A549 (cell line): ENCODE results near the gene IGSF5. TPM values are rescaled to one million over a fixed set of nuclear protein-coding genes. Genes with fewer than 3 reads are reported as not detected.

Experiments used
- ATAC-seq, 2 experiments: fragments of 200-7000 bp in 1 of 2; fragments of >200 bp in 1 of 2; cut with Nextera tagmentation in 1 of 2; cut with Tn5 transposase in 1 of 2; 3 replicates each; pipeline versions ENCODE4 v1.8.0 to v1.9.1; 2018 to 2020; ENCODE audit warnings: mild to moderate bottlenecking in 1 of 2, moderate library complexity in 1 of 2
- CTCF ChIA-PET: fragments of 300-600 bp; sonication (Branson Sonifier 250); formaldehyde crosslinking; extraction: SDS; loops from one replicate; lab custom pipeline; 2021; ENCODE audit warnings: antibody characterized with exemption, inconsistent platforms; lab: Yijun Ruan, JAX
- POLR2A ChIA-PET: fragments of 350-600 bp; formaldehyde crosslinking; extraction: SDS; loops from one replicate; lab custom pipeline; 2021; ENCODE audit warnings: antibody characterized with exemption, inconsistent platforms; lab: Yijun Ruan, JAX
- DNase-seq, 2 experiments: peaks; one replicate each; pipeline versions ENCODE4 v3.0.0 to v3.0.0-alpha.2; 2011 to 2016; ENCODE audit warnings: low read depth in 1 of 2, low spot score in 1 of 2
- FAIRE-seq: peaks from 2 replicates; lab custom pipeline; 2011; peaks lifted over from hg19 to GRCh38; lab: Jason Lieb, UNC
- H3K27ac ChIP-seq, 2 experiments: fragments of >200 bp; sonication (Bioruptor Twin); formaldehyde crosslinking; 3 replicates each; pipeline ENCODE4 v1.5.1; 2016 to 2017
- H3K4me1 ChIP-seq: fragments of >200 bp; sonication (Bioruptor Twin); formaldehyde crosslinking; 3 replicates; pipeline ENCODE4 v1.6.1; 2016
- H3K4me2 ChIP-seq: fragments of >200 bp; sonication (Bioruptor Twin); formaldehyde crosslinking; 3 replicates; pipeline ENCODE4 v1.6.1; 2016
- H3K4me3 ChIP-seq: fragments of >200 bp; sonication (Bioruptor Twin); formaldehyde crosslinking; 3 replicates; pipeline ENCODE4 v1.5.1; 2016
- H3K9me3 ChIP-seq: fragments of >200 bp; sonication (Bioruptor Twin); formaldehyde crosslinking; 3 replicates; pipeline ENCODE4 v1.6.1; 2016
- ATOH8 ChIP-seq: fragments of 250-450 bp; sonication (Bioruptor Pico); IDR thresholded peaks from 2 replicates; pipeline ENCODE4 v1.5.0; 2020; ENCODE audit warnings: low read depth, mild to moderate bottlenecking, moderate library complexity
- CBX2 ChIP-seq: fragments of 200-600 bp; sonication (generic); IDR thresholded peaks from 2 replicates; pipeline ENCODE4 v1.6.1; 2016; ENCODE audit warnings: low read depth, mild to moderate bottlenecking, borderline replicate concordance
- CBX8 ChIP-seq: fragments of 200-600 bp; sonication (generic); IDR thresholded peaks from 2 replicates; pipeline ENCODE4 v1.6.1; 2016
- CEBPB ChIP-seq, 2 experiments: fragments of >200 bp in 1 of 2; sonication (Bioruptor Twin) in 1 of 2; formaldehyde crosslinking in 1 of 2; IDR thresholded peaks; 2 replicates each; pipeline ENCODE4 v1.6.1; 2012 to 2016
- CHD2 ChIP-seq: fragments of 150-350 bp; IDR thresholded peaks from 2 replicates; pipeline ENCODE4 v1.6.1; 2014; ENCODE audit warnings: low read length; ENCODE audit not compliant: partially characterized antibody
- CTCF ChIP-seq: fragments of >200 bp; sonication (Bioruptor Twin); formaldehyde crosslinking; IDR thresholded peaks from 3 replicates; pipeline ENCODE4 v1.5.1; 2016
- EHF ChIP-seq: fragments of 250-450 bp; sonication (Bioruptor Pico); IDR thresholded peaks from 2 replicates; pipeline ENCODE4 v1.5.0; 2020; ENCODE audit warnings: mild to moderate bottlenecking
- EHMT2 ChIP-seq: fragments of 200-600 bp; sonication (generic); IDR thresholded peaks from 2 replicates; pipeline ENCODE4 v1.6.1; 2016; ENCODE audit warnings: antibody characterized with exemption, low read depth, mild to moderate bottlenecking, moderate library complexity
- ESRRA ChIP-seq: fragments of 150-350 bp; IDR thresholded peaks from 2 replicates; pipeline ENCODE4 v1.6.1; 2014; ENCODE audit warnings: mild to moderate bottlenecking, low read length, borderline replicate concordance
- FOSL2 ChIP-seq, 2 experiments: fragments of 450-650 bp in 1 of 2; fragments of >200 bp in 1 of 2; sonication (Bioruptor Twin) in 1 of 2; formaldehyde crosslinking; IDR thresholded peaks; 2 replicates each; pipeline versions ENCODE4 v1.5.0 to v1.6.1; 2016 to 2020; ENCODE audit warnings: mild to moderate bottlenecking in 1 of 2, moderate library complexity in 1 of 2
- HMGXB4 ChIP-seq: fragments of 250-450 bp; sonication (Bioruptor Pico); IDR thresholded peaks from 2 replicates; pipeline ENCODE4 v1.5.0; 2021; ENCODE audit warnings: mild to moderate bottlenecking, moderate library complexity, borderline replicate concordance
- HOXB5 ChIP-seq: fragments of 250-450 bp; sonication (Bioruptor Pico); IDR thresholded peaks from 2 replicates; pipeline ENCODE4 v1.5.0; 2020; ENCODE audit warnings: mild to moderate bottlenecking, moderate library complexity
- KDM5A ChIP-seq: fragments of 200-600 bp; sonication (generic); IDR thresholded peaks from 2 replicates; pipeline ENCODE4 v1.6.1; 2016; ENCODE audit warnings: antibody characterized with exemption, mild to moderate bottlenecking
- MAFK ChIP-seq: fragments of 450-650 bp; IDR thresholded peaks from 2 replicates; pipeline ENCODE4 v1.6.1; 2014; ENCODE audit not compliant: partially characterized antibody
- MAX ChIP-seq: IDR thresholded peaks from 2 replicates; pipeline ENCODE4 v1.6.1; 2012
- MAZ ChIP-seq: fragments of 150-350 bp; IDR thresholded peaks from 2 replicates; pipeline ENCODE4 v1.6.1; 2014; ENCODE audit warnings: antibody characterized with exemption, low read depth, low read length, borderline replicate concordance
- NFE2L2 ChIP-seq: fragments of 150-350 bp; conservative IDR thresholded peaks from 2 replicates; pipeline ENCODE4 v1.6.1; 2014; ENCODE audit warnings: low read length
- PHF8 ChIP-seq: fragments of 200-600 bp; sonication (generic); IDR thresholded peaks from 2 replicates; pipeline ENCODE4 v1.6.1; 2016; ENCODE audit warnings: low read depth, mild to moderate bottlenecking, antibody characterized with exemption, moderate library complexity, borderline replicate concordance
- POLR2AphosphoS2 ChIP-seq: conservative IDR thresholded peaks from 2 replicates; pipeline ENCODE4 v1.6.1; 2012; ENCODE audit warnings: low read length, improper control_type of control experiment, inconsistent platforms
- RCOR1 ChIP-seq: fragments of 150-350 bp; IDR thresholded peaks from 2 replicates; pipeline ENCODE4 v1.6.1; 2014; ENCODE audit warnings: antibody characterized with exemption, low read length, low read depth
- ZNF302 ChIP-seq: fragments of 250-450 bp; sonication (Bioruptor Pico); IDR thresholded peaks from 2 replicates; pipeline ENCODE4 v1.9.0; 2021; ENCODE audit warnings: inconsistent platforms, mild to moderate bottlenecking, moderate library complexity
- WGBS: methylation state at CpG from one replicate; pipeline ENCODE4 v1.1.6; 2017; ENCODE audit errors: missing lambda C conversion rate; 5-methylcytosine and 5-hydroxymethylcytosine counted together
- polyA plus RNA-seq, 4 experiments: library from polyadenylated mRNA; depleted of rRNA in 3 of 4; stranded (reverse); fragments of >200 nt; fragmentation: RNase III in 1 of 4; extraction: RNeasy Plus Mini Kit Qiagen cat#74134 plus additional on column Dnase treatment in 1 of 4; gene quantifications; 2 replicates in 3 of 4; 3 replicates in 1 of 4; pipeline ENCODE4 v1.2.3, GENCODE V29; 2011 to 2017
- TF ChIP-seq, protein P1 (sequence below): fragments of 450-650 bp; IDR thresholded peaks from 2 replicates; pipeline ENCODE4 v1.6.1; 2014; ENCODE audit warnings: antibody characterized with exemption
- TF ChIP-seq, protein P2 (sequence below): fragments of >200 bp; sonication (Bioruptor Twin); formaldehyde crosslinking; IDR thresholded peaks from 3 replicates; pipeline ENCODE4 v1.6.1; 2016

IGSF5 gene
- polyA plus RNA-seq, 2 of the 4 experiments (the other 2 are of a cell fraction): not detected

DNA sequence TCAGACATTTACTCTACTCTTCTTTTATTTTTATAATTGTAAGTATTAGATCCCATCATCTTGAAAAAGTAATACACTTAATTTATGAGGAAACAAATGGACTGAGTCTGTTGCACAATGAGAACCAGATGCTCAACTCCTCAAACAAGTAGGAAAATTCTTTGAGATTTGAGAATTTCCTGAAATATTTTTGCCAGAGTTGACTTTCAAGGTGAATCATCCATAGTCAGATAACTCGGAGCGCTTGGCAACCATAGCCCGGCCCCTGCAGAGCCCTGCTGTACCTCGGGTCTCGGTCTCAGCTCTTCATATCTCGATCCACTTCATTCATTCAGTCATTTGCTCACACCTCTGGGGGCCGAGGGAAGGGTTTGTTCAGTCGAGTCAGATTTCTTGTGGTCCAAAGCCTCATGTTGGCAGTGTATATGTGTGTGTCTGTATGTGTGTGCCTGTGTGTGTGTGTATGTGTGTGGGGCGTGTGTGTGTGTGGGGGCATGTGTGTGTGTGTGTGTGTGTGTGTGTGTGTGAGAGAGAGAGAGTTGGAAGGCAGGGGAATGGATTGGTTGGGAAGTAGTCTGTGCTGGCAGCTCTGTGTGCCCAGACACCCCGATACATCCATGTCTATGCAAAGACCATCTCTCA lies 104.2 kb downstream of the IGSF5 start:
- no peak overlapping the region for H3K27ac ChIP-seq
- no peaks in the 10 kb centered on the region for H3K4me1 ChIP-seq
- FAIRE-seq (no peak), DNase-seq (no peak), ATAC-seq (no peak)
- POLR2A ChIA-PET: no interaction called here
- 7% methylated on average over 10 of the region's 10 CpGs for WGBS
- no peaks in the 10 kb centered on the region for H3K9me3 ChIP-seq
- TF ChIP-seq MAFK (no peak), ATOH8 (CRISPR knock-in tag) (no peak), CBX2 (no peak), FOSL2 (IDR thresholded peaks at IDR 0.05) (no peak), FOSL2 (CRISPR knock-in tag; IDR thresholded peaks at IDR 0.05) (no peak), CHD2 (no peak), MAZ (no peak), ZNF302 (CRISPR knock-in tag) (no peak), CTCF (no peak)
- no peak overlapping the region for H3K4me3 ChIP-seq
- H3K4me2 ChIP-seq: no peak overlapping the region
- CTCF ChIA-PET: interaction anchor here (1.5 kb wide), 1 partner anchor 18 kb away, joined by 3 read pairs; the partner anchor contains the start of gene PCP4

DNA sequence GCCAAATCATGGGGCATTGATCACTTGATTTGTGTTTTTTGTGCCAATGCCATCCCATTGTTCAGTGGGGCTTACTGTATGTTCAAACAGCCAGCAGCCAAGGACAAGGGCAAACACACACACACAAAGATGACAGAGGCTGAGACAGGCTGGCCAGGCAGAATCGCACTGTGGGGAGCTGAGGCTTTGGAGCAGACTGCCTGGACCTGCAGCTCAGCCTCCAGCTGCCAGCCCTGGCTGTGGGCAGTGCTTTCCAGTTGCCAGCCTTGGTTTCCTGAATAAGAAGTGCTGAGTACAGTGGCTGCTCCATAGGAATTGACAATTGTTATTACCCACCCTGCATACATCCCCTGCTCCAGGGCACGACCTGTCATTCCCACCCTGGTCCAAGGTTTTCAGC lies 105.3 kb downstream of the IGSF5 start:
- no peak overlapping the region for H3K27ac ChIP-seq
- TF ChIP-seq HMGXB4: no peak
- TF ChIP-seq HOXB5: no peak
- no peak for TF ChIP-seq ATOH8 (CRISPR knock-in tag)
- TF ChIP-seq CHD2: no peak
- TF ChIP-seq ESRRA: no peak
- no peak for TF ChIP-seq PHF8
- TF ChIP-seq, protein P1, sequence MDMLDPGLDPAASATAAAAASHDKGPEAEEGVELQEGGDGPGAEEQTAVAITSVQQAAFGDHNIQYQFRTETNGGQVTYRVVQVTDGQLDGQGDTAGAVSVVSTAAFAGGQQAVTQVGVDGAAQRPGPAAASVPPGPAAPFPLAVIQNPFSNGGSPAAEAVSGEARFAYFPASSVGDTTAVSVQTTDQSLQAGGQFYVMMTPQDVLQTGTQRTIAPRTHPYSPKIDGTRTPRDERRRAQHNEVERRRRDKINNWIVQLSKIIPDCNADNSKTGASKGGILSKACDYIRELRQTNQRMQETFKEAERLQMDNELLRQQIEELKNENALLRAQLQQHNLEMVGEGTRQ: no peak
- no peak for TF ChIP-seq KDM5A
- no peak for TF ChIP-seq EHF
- no peak for TF ChIP-seq POLR2AphosphoS2
- no peak for TF ChIP-seq CEBPB (IDR thresholded peaks at IDR 0.05)
- TF ChIP-seq NFE2L2: no peak
- no peak for TF ChIP-seq EHMT2
- TF ChIP-seq CBX8: no peak
- no peak for TF ChIP-seq MAX
- TF ChIP-seq RCOR1: no peak
- TF ChIP-seq, protein P2, sequence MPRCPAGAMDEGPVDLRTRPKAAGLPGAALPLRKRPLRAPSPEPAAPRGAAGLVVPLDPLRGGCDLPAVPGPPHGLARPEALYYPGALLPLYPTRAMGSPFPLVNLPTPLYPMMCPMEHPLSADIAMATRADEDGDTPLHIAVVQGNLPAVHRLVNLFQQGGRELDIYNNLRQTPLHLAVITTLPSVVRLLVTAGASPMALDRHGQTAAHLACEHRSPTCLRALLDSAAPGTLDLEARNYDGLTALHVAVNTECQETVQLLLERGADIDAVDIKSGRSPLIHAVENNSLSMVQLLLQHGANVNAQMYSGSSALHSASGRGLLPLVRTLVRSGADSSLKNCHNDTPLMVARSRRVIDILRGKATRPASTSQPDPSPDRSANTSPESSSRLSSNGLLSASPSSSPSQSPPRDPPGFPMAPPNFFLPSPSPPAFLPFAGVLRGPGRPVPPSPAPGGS: no peak
- DNase-seq (no peak), ATAC-seq (no peak), FAIRE-seq (no peak)
- H3K4me2 ChIP-seq: no peak overlapping the region
- H3K4me1 ChIP-seq: no peaks in the 10 kb centered on the region
- WGBS: 20% methylated on average over 1 of the region's 2 CpGs
- CTCF ChIA-PET: interaction anchor here (1.3 kb wide), 1 partner anchor 17 kb away, joined by 4 read pairs; the partner anchor contains the start of gene PCP4
- POLR2A ChIA-PET: no interaction called here
- no peaks in the 10 kb centered on the region for H3K9me3 ChIP-seq
- no peak overlapping the region for H3K4me3 ChIP-seq
